DOHH2 (cell line): ENCODE data around the gene TST.

Experiments
- H3F3A ChIP-seq: fragments of 200-600 bp; sonication (generic), shearing (Covaris generic); 2 replicates; pipeline ENCODE4 v1.6.0; 2016; ENCODE audit warnings: antibody characterized with exemption, mild to moderate bottlenecking; ENCODE audit not compliant: control insufficient read depth, insufficient read depth
- H3K27ac ChIP-seq: fragments of 200-600 bp; sonication (generic); 2 replicates; pipeline ENCODE4 v1.5.1; 2014; ENCODE audit warnings: low read depth, mild to moderate bottlenecking, low read length, moderate library complexity
- H3K27me3 ChIP-seq: fragments of 200-600 bp; sonication (generic); 2 replicates; pipeline ENCODE4 v1.6.1; 2014; ENCODE audit warnings: mild to moderate bottlenecking, low read length, mixed read lengths; ENCODE audit not compliant: control insufficient read depth
- H3K36me3 ChIP-seq: fragments of 200-600 bp; sonication (generic); 2 replicates; pipeline ENCODE4 v1.6.1; 2014; ENCODE audit warnings: mild to moderate bottlenecking, low read length, moderate library complexity, mixed read lengths; ENCODE audit not compliant: control insufficient read depth
- H3K4me1 ChIP-seq: fragments of 200-600 bp; sonication (generic); 2 replicates; pipeline ENCODE4 v1.6.1; 2014; ENCODE audit warnings: mild to moderate bottlenecking, low read length, mixed read lengths; ENCODE audit not compliant: control insufficient read depth
- H3K4me2 ChIP-seq: fragments of 200-600 bp; sonication (generic); 2 replicates; pipeline ENCODE4 v1.6.0; 2014; ENCODE audit warnings: mild to moderate bottlenecking, low read length, moderate library complexity
- H3K4me3 ChIP-seq: fragments of 200-600 bp; sonication (generic); 2 replicates; pipeline ENCODE4 v1.5.1; 2014; ENCODE audit warnings: mild to moderate bottlenecking, low read length, mixed read lengths
- H3K79me2 ChIP-seq: fragments of 200-600 bp; sonication (generic); 2 replicates; pipeline ENCODE4 v1.6.1; 2014; ENCODE audit warnings: mild to moderate bottlenecking, low read length, mixed read lengths; ENCODE audit not compliant: control insufficient read depth
- H3K9me2 ChIP-seq: fragments of 200-600 bp; sonication (generic); replicated peaks from 2 replicates; pipeline ENCODE4 v1.6.1; 2014; ENCODE audit warnings: mild to moderate bottlenecking, low read length, mixed read lengths; ENCODE audit not compliant: control insufficient read depth
- H3K9me3 ChIP-seq: fragments of 200-600 bp; sonication (generic); 2 replicates; pipeline ENCODE4 v1.6.1; 2014; ENCODE audit warnings: antibody characterized with exemption, low read length, mixed read lengths; ENCODE audit not compliant: control insufficient read depth, insufficient read depth
- H4K20me1 ChIP-seq: fragments of 200-600 bp; sonication (generic); 2 replicates; pipeline ENCODE4 v1.6.0; 2014; ENCODE audit warnings: low read depth, mild to moderate bottlenecking, antibody characterized with exemption, low read length, moderate library complexity; ENCODE audit not compliant: control insufficient read depth, insufficient read depth
- CTCF ChIP-seq: fragments of 200-600 bp; sonication (generic); IDR thresholded peaks from one replicate; pipeline ENCODE4 v1.5.1; 2014; ENCODE audit warnings: antibody characterized with exemption, mild to moderate bottlenecking, low read depth, low read length; ENCODE audit not compliant: poor library complexity, severe bottlenecking
- EZH2phosphoT487 ChIP-seq: fragments of 200-600 bp; sonication (generic); IDR thresholded peaks from 2 replicates; pipeline ENCODE4 v1.6.1; 2017; ENCODE audit warnings: borderline replicate concordance, mild to moderate bottlenecking, antibody characterized with exemption, low read length, moderate library complexity, mixed read lengths

TST gene

GRCh38 chr22:37050913-37051312, 31.7 kb upstream of the TST start:
- H3K4me2 ChIP-seq, result peak overlapping the region; percentile 87; the same call in 1 of the 2 replicates
- H3K4me3 ChIP-seq, result no peak overlapping the region
- no peaks in the 10 kb centered on the region for H3F3A ChIP-seq

GRCh38 chr22:37049224-37049623, 30.0 kb upstream of the TST start:
- H3F3A ChIP-seq, result no peaks in the 10 kb centered on the region
- no peaks in the 10 kb centered on the region for H4K20me1 ChIP-seq
- no peak overlapping the region for H3K4me3 ChIP-seq
- H3K27ac ChIP-seq, result no peak overlapping the region
- H3K4me2 ChIP-seq, result no peak overlapping the region
- peaks cover 16% of the 10 kb centered on the region for H3K4me1 ChIP-seq
- no peak for TF ChIP-seq CTCF
- no peak for TF ChIP-seq EZH2phosphoT487
- H3K9me3 ChIP-seq, result no peaks in the 10 kb centered on the region
- no peaks in the 10 kb centered on the region for H3K9me2 ChIP-seq
- no peaks in the 10 kb centered on the region for H3K36me3 ChIP-seq
- H3K27me3 ChIP-seq, result peaks cover 12% of the 10 kb centered on the region
- H3K79me2 ChIP-seq, result no peaks in the 10 kb centered on the region

More at GRCh38 chr22:37050913-37051312, 31.7 kb upstream of the TST start:
- Histone ChIP-seq H3K36me3 (no peaks in the 10 kb centered on the region), H4K20me1 (no peaks in the 10 kb centered on the region), H3K9me2 (no peaks in the 10 kb centered on the region), H3K27ac (no peak overlapping the region), H3K9me3 (no peaks in the 10 kb centered on the region), H3K79me2 (no peaks in the 10 kb centered on the region), H3K4me1 (peaks cover 10% of the 10 kb centered on the region), H3K27me3 (peaks cover 4% of the 10 kb centered on the region; the same call in 1 of the 2 replicates)
- no peak for TF ChIP-seq EZH2phosphoT487
- TF ChIP-seq CTCF, result no peak

GRCh38 chr22:37048133-37048532, 28.9 kb upstream of the TST start:
- no peak overlapping the region for H3K27ac ChIP-seq
- no peaks in the 10 kb centered on the region for H3F3A ChIP-seq
- H3K9me3 ChIP-seq, result no peaks in the 10 kb centered on the region
- no peak overlapping the region for H3K4me3 ChIP-seq
- H4K20me1 ChIP-seq, result no peaks in the 10 kb centered on the region
- H3K4me2 ChIP-seq, result no peak overlapping the region
- no peaks in the 10 kb centered on the region for H3K9me2 ChIP-seq
- H3K4me1 ChIP-seq, result peaks cover 18% of the 10 kb centered on the region
- H3K36me3 ChIP-seq, result no peaks in the 10 kb centered on the region
- TF ChIP-seq CTCF (no peak), EZH2phosphoT487 (no peak)
- no peaks in the 10 kb centered on the region for H3K79me2 ChIP-seq
- H3K27me3 ChIP-seq, result peaks cover 14% of the 10 kb centered on the region

GRCh38 chr22:37047006-37047405, 27.8 kb upstream of the TST start:
- Histone ChIP-seq H3K4me1 (peaks cover 10% of the 10 kb centered on the region), H3K27ac (no peak overlapping the region), H3K79me2 (no peaks in the 10 kb centered on the region), H3K9me2 (no peaks in the 10 kb centered on the region), H3K4me3 (no peak overlapping the region), H3K9me3 (no peaks in the 10 kb centered on the region), H3K27me3 (peaks cover 17% of the 10 kb centered on the region), H3K36me3 (no peaks in the 10 kb centered on the region), H3F3A (no peaks in the 10 kb centered on the region), H3K4me2 (no peak overlapping the region), H4K20me1 (no peaks in the 10 kb centered on the region)
- no peak for TF ChIP-seq EZH2phosphoT487
- no peak for TF ChIP-seq CTCF
